Gastrocnemius medialis (tissue), 4 donors: ENCODE results near the gene PAXX.

Experiments
- CTCF ChIP-seq, 5 experiments: fragments of 450-650 bp in 3 of 5; fragments of 200-600 bp in 2 of 5; sonication (generic) in 2 of 5; IDR thresholded peaks in 4 of 5; conservative IDR thresholded peaks in 1 of 5; 1 replicate in 4 of 5; 2 replicates in 1 of 5; pipeline ENCODE4 v1.5.1; 2016 to 2019; ENCODE audit warnings: antibody characterized with exemption in 5 of 5, mild to moderate bottlenecking in 3 of 5, moderate library complexity in 3 of 5
- POLR2A ChIP-seq, 2 donors: fragments of 450-650 bp; IDR thresholded peaks; one replicate each; pipeline ENCODE4 v1.6.1; 2017; ENCODE audit warnings: antibody characterized with exemption in 2 of 2, mild to moderate bottlenecking in 2 of 2, moderate library complexity in 2 of 2

- no peak for TF ChIP-seq CTCF (IDR thresholded peaks at IDR 0.05 in 4 of 5, conservative IDR thresholded peaks at IDR 0.05 in 1 of 5)
- TF ChIP-seq POLR2A (IDR thresholded peaks at IDR 0.05): no peak
Observed at GRCh38 chr9:136972335-136972734, 19.9 kb upstream of the PAXX start.
